Activated CD8-positive, alpha-beta T cell treated with anti-CD3 and anti-CD28 coated beads, Interleukin-2, amount 10 ng/mL, durations not matched to agents 7 days and 5 days (primary cell): Measurements from ENCODE around the gene CD68. TPM values are rescaled to one million over a fixed set of nuclear protein-coding genes. Genes with fewer than 3 reads are reported as not detected.

ENCODE experiments used
- ATAC-seq: fragments of 150-1000 bp; cut with Tn5 transposase; one replicate; pipeline ENCODE4 v1.10.0; 2021; ENCODE audit warnings: moderate library complexity
- CTCF ChIA-PET: fragments of 350-600 bp; sonication (Branson Sonifier 250); formaldehyde crosslinking; loops from one replicate; lab custom pipeline; 2021; ENCODE audit warnings: antibody characterized with exemption; lab: Charles Lee
- POLR2A ChIA-PET: fragments of 350-600 bp; sonication (Branson Sonifier 250); formaldehyde crosslinking; loops from one replicate; lab custom pipeline; 2021; ENCODE audit warnings: antibody characterized with exemption; lab: Charles Lee
- DNase-seq: peaks from one replicate; pipeline ENCODE4 v3.0.0-alpha.2; 2020
- H3K27ac Mint-ChIP-seq: one replicate; pipeline ENCODE4 v1.8.0; 2021; ENCODE audit warnings: mild to moderate bottlenecking, mixed read lengths
- H3K27me3 Mint-ChIP-seq: one replicate; pipeline ENCODE4 v1.8.0; 2021; ENCODE audit warnings: low read depth, mixed read lengths
- H3K36me3 Mint-ChIP-seq: one replicate; pipeline ENCODE4 v1.8.0; 2021; ENCODE audit warnings: low read depth, mixed read lengths
- H3K4me1 Mint-ChIP-seq: one replicate; pipeline ENCODE4 v1.8.0; 2021; ENCODE audit warnings: low read depth, mixed read lengths
- H3K4me3 Mint-ChIP-seq: one replicate; pipeline ENCODE4 v1.8.0; 2021; ENCODE audit warnings: mild to moderate bottlenecking, mixed read lengths
- H3K9me3 Mint-ChIP-seq: one replicate; pipeline ENCODE4 v1.8.0; 2022; ENCODE audit warnings: mixed read lengths; ENCODE audit not compliant: insufficient read depth
- total RNA-seq, 2 experiments: library from RNA; stranded (reverse); gene quantifications; one replicate each; pipeline ENCODE4 v1.2.3, GENCODE V29; 2021

Gene CD68
- total RNA-seq, 2 experiments from 2014 or later = 9.4 to 10.7 TPM

DNA sequence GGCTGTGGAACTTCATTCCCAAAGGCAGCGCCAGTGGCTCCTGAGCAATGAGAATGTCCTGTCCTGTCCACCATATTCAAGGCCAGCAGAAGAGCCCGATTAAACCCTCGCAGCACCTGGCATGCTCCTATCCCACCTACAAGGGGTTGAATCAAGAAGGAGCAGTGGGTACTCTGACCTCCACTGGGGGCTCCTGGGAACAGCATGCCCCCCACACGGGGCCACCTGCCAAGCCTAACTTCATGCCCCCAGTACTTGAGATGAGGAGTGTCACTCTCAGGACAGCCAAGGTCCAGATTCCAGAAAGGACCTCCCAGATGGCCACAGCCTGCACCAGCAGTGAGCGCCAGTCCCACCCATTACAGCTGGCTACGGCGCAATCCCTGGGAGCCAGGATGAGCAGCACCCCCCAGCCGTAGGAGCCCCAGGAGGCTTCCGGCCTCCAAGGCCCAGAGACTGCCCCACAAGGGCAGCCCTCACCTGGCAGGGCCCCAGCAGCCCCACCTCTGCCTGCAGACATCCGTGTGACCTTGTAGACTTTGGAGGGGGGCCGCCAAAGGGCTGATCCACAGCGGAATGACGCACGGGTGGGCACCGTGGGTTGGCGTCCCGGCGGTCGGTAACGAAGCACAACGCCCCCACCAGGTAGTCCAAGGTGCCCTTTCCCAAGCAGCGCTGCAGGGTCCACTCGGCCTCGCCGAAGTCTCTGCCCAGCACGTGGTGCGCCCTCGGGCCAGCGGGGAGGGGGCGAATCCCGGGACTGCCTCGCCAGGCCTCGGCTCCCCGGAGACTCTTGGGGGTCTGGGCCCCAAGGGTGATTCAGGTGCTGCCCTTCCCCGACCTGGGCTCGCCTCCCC, 3.2 kb downstream of the CD68 start:
- Mint-ChIP-seq H3K27ac (peak overlapping the region; percentile 100), H3K27me3 (no peaks in the 10 kb centered on the region), H3K9me3 (no peaks in the 10 kb centered on the region), H3K4me3 (peak overlapping the region; percentile 98), H3K36me3 (peaks cover 59% of the 10 kb centered on the region), H3K4me1 (peaks cover 77% of the 10 kb centered on the region)
- POLR2A ChIA-PET = interaction anchor here (0.8 to 6.8 kb wide), 10 partner anchors 10 to 344 kb away, joined by 3 to 105 read pairs (median 5); partner anchors contain the start of genes SAT2, SENP3, TP53 and WRAP53
- ATAC-seq (no peak), DNase-seq (no peak)
- CTCF ChIA-PET = interaction anchor here (0.7 to 5.3 kb wide), 7 partner anchors 11 to 227 kb away, joined by 3 to 45 read pairs (median 3); partner anchors contain the start of genes FXR2, TNFSF13, TP53 and WRAP53

DNA sequence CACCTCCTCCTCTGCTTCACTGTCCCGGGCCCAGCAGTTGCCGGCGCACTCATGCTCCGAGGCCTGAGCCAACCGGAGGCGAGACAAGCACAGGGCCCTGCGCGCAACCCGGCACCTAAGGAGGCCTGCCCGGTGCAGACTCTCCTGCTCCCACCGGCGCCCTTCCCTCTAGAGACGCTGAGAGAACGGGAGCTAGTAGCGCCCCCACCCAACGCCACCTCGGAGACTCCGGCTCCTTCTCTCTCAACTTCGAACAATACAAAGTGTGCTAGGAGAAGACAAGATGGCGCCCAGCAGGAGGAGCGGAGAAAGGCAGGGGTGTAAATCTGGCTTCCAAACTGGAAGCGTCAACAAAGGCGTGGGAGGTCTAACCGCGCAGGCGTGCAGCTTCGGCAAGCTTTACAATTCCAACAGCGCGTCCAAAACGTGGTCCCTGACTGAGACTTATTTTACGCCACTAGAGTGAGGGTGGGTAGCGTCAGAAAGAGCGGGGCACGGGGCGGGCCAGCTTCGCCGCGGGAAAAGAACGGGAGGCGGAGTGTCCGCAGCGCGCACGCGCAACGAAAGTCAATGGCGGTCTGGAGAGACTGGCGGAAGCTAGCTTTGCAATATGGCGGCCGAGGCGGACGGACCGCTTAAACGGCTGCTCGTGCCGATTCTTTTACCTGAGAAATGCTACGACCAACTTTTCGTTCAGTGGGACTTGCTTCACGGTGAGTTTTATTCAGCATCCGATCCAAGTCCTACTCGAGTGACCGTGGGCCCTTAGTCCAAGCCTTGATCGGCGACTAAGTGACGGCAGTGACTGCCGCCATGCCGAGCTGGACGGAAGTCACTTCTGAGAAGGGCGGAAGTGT, 4.0 kb downstream of the CD68 start, which contains the start of gene MPDU1:
Gene MPDU1 (plus strand): TSS at position 600 of the 857 bp plus-strand sequence. CDS start 11 bp downstream, at position 611.
- ChIA-PET CTCF (interaction anchor here (0.6 to 5.3 kb wide), 13 partner anchors 9 to 228 kb away, joined by 3 to 45 read pairs (median 4); partner anchors contain the start of genes FXR2, SENP3, TMEM102 and TNFSF13), POLR2A (interaction anchor here (0.6 to 6.8 kb wide), 25 partner anchors 11 to 994 kb away, joined by 3 to 105 read pairs (median 4); partner anchors contain the start of genes POLR2A, RANGRF, SAT2 and SENP3)
- Mint-ChIP-seq H3K27ac (peak within 1 kb of the TSS; percentile 100), H3K9me3 (no peaks in the 10 kb centered on the region), H3K27me3 (no peaks in the 10 kb centered on the region), H3K4me3 (peak within 1 kb of the TSS; percentile 98), H3K36me3 (peaks cover 58% of the 10 kb centered on the region), H3K4me1 (peaks cover 69% of the 10 kb centered on the region)
- DNase-seq (peak; percentile 97), ATAC-seq (peak; percentile 82)

DNA sequence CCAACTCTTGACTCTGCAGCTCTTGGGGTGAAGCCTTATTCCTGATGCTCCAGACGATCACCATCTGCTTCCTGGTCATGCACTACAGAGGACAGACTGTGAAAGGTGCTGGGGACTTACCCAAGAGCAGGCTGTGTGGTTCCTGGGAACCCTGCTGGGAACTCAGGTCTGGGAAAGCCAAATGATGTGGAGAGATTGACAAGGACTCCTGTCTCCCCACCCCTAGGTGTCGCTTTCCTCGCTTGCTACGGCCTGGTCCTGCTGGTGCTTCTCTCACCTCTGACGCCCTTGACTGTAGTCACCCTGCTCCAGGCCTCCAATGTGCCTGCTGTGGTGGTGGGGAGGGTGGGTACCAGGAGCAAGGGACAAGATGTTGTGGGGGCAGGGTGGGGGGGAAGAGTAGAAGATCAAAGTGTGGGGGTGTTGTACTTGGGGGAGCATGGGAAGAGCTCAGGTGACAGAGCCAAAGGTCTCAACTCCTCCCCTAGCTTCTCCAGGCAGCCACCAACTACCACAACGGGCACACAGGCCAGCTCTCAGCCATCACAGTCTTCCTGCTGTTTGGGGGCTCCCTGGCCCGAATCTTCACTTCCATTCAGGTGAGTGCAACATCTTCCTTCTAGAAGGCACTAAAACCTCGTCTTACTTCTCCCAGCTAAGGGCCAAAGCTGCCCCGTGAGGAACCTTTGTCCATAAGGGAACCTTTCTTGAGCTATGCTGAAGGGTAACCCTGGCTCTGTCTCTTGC, 7.4 kb downstream of the CD68 start:
- peaks cover 37% of the 10 kb centered on the region for H3K4me1 Mint-ChIP-seq
- no peaks in the 10 kb centered on the region for H3K9me3 Mint-ChIP-seq
- no peaks in the 10 kb centered on the region for H3K27me3 Mint-ChIP-seq
- CTCF ChIA-PET = interaction anchor here (1.0 to 5.3 kb wide), 7 partner anchors 8 to 232 kb away, joined by 3 to 45 read pairs (median 4); partner anchors contain the start of genes SENP3, TMEM95, TP53 and WRAP53
- DNase-seq = no peak
- H3K36me3 Mint-ChIP-seq = peaks cover 43% of the 10 kb centered on the region
- H3K4me3 Mint-ChIP-seq = no peak overlapping the region
- ATAC-seq = no peak
- no peak overlapping the region for H3K27ac Mint-ChIP-seq
- POLR2A ChIA-PET = interaction anchor here (0.6 to 4.1 kb wide), 3 partner anchors 41 to 503 kb away, joined by 3 to 82 read pairs (median 3); partner anchors contain the start of genes SAT2, TP53 and WRAP53

DNA sequence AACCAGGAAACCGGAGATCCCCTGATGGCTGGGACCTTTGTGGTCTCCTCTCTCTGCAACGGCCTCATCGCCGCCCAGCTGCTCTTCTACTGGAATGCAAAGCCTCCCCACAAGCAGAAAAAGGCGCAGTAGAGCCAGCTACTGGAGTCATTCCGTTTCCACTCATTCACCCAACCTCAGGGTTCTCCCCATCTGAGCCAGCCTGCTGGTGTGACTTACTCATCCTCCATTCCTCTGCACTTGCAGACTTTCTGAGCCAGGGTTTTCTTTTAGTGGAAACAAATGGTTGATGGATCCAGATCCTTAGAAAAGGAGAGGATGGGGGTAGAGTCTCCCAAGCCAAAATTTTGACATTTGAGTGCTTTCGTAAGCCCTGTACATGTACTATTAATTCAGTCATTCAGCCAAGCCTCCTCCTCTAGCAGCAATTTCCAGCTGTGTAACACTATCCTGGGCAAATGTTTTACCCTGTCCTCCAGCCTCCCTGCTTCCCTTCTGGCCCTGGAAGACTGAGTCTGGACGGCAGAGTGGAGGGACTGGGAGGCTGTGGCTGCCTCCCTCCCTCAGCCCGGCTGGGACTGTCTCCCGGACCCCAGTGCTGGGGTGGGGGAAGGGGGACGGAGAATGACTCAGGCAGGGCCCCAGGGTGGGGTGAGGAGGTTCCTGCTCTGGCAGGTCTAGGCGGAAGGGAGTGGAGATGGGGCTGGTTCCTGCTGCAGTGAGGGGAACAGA, 8.1 kb downstream of the CD68 start:
- H3K4me3 Mint-ChIP-seq = no peak overlapping the region

DNA sequence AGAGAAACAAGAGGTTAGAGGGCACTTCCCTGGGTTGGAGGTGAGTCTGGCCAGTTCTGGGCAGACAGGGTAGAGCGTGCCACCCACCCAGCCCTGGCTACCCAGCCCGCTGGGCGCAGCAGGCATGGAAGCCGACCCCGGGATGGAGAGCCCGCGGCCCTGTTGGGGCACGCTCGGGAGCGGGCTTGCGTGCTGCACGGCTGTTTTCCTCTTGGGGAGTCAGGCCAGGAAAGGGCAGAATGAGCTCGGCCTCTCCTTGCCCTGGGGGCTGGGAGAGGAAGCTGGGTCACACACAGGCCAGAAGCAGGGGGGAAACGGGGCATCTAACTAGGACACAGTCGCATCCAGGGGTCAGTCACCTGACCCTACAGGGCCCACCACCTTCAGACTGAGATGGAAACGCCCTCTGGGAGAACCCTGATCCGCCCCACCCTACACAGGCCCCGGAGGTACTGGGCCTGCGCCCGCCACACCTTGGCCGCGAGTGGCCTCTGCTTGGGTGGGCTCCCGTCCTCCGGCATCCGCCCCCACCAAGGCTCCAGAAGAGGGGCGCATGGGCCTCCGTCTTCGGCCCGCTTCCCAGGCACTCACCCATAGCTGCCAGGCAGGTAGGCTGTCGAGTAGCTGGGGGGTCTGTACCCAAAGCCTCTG, 9.2 kb downstream of the CD68 start:
- Mint-ChIP-seq H3K4me1 (peaks cover 21% of the 10 kb centered on the region), H3K27ac (no peak overlapping the region), H3K36me3 (peaks cover 51% of the 10 kb centered on the region), H3K9me3 (no peaks in the 10 kb centered on the region), H3K4me3 (no peak overlapping the region), H3K27me3 (no peaks in the 10 kb centered on the region)
- POLR2A ChIA-PET = interaction anchor here (0.7 to 2.0 kb wide), 5 partner anchors 9 to 75 kb away, joined by 3 to 9 read pairs (median 4); partner anchors contain the start of gene CD68
- DNase-seq (no peak), ATAC-seq (no peak)
- CTCF ChIA-PET = interaction anchor here (0.7 to 3.3 kb wide), 21 partner anchors 9 to 330 kb away, joined by 3 to 22 read pairs (median 6); partner anchors contain the start of genes CD68, FXR2, TMEM102 and TMEM95

More for the DNA sequence above, 8.1 kb downstream of the CD68 start:
- ChIA-PET CTCF (interaction anchor here (1.0 to 5.3 kb wide), 6 partner anchors 12 to 232 kb away, joined by 3 to 45 read pairs (median 4); partner anchors contain the start of genes TMEM95, TP53 and WRAP53), POLR2A (interaction anchor here (0.6 to 1.1 kb wide), 2 partner anchors 40 to 503 kb away, joined by 3 read pairs; partner anchors contain the start of gene SAT2)
- H3K27ac Mint-ChIP-seq = peak overlapping the region; percentile 9
- DNase-seq = no peak
- H3K27me3 Mint-ChIP-seq = no peaks in the 10 kb centered on the region
- no peaks in the 10 kb centered on the region for H3K9me3 Mint-ChIP-seq
- ATAC-seq = no peak
- peaks cover 44% of the 10 kb centered on the region for H3K36me3 Mint-ChIP-seq
- H3K4me1 Mint-ChIP-seq = peaks cover 30% of the 10 kb centered on the region

DNA sequence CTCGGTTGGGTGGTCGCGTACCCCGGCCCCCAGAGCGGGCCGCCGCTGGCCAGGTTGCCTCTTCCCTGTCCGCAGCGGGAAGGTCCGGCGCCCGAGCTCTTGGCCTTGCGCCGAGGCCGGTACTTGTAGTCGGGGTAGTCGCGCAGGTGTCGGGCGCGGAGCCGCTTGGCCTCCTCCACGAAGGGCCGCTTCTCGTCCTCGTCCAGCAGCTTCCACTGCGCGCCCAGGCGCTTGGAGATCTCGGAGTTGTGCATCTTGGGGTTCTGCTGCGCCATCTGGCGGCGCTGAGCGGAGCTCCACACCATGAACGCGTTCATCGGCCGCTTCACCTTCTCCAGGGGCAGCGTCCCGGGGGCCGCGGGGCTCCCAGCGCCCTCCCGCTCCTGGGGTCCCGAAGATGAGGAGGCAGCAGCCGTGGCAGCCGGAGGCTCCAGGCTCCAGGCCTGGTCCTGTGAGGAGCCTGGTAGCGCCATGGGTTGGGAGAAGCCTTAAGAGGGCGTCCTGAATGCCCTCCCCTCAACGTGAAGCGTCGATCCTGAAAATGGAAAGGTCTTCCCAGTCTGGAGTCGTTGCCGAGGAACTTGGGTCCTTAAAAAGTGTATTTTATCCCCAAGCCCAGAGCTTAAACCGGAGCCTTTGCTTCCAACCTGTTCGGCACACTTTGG, 9.9 kb downstream of the CD68 start:
- H3K4me1 Mint-ChIP-seq = peaks cover 20% of the 10 kb centered on the region
- no peak overlapping the region for H3K4me3 Mint-ChIP-seq
- DNase-seq (peak; percentile 74), ATAC-seq (peak; percentile 75)
- peaks cover 56% of the 10 kb centered on the region for H3K36me3 Mint-ChIP-seq
- ChIA-PET CTCF (interaction anchor here (0.6 to 3.3 kb wide), 26 partner anchors 9 to 544 kb away, joined by 3 to 22 read pairs (median 6); partner anchors contain the start of genes CD68, FXR2, TMEM102 and TMEM95), POLR2A (interaction anchor here (0.7 to 2.0 kb wide), 6 partner anchors 9 to 76 kb away, joined by 3 to 9 read pairs (median 4); partner anchors contain the start of gene CD68)
- H3K9me3 Mint-ChIP-seq = no peaks in the 10 kb centered on the region
- H3K27me3 Mint-ChIP-seq = no peaks in the 10 kb centered on the region
- no peak overlapping the region for H3K27ac Mint-ChIP-seq

DNA sequence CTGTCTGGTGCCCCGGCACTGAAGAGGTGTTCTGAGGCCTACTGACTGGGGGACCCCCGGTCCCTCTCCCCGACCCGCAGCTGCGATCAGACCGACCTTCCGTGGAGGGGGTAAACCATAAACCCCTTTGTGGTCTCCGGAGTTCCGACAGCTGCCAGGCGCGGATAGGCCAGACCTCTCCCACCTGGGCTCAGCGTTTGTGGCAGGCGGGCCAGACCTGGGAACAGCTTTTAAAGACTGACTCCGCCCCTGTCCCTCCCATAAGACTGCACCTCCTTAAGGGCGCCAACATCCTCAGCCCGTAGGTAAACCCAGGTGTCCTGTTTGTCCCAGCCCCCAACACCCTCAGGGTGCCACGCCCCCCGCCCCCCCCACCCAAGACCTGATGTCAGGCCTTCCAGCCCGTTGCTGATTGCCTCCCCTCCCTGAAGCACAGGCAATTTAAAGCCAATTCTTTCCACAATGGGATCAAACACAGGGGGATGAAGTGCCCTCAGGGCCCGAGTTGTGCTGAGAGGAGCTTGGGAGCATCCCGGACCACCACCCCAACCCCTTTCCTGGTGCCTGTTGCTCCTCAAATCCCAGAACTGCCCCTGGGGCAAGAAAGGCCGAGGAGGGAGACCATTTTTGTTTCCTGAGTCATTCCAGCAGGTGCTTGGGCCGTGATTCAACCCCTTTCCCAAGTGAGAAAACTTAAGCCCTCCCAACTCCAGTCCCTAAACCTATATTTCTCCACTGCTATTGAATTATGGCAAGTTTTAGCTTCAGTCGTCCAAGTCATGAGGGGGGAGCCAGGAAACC, 10.7 kb downstream of the CD68 start, which contains the start of gene SOX15:
Gene SOX15 (minus strand): TSS at position 204 of the 801 bp plus-strand sequence. CDS start 418 bp downstream, outside the sequence.
- no peaks in the 10 kb centered on the region for H3K9me3 Mint-ChIP-seq
- ATAC-seq (no peak), DNase-seq (no peak)
- no peaks in the 10 kb centered on the region for H3K27me3 Mint-ChIP-seq
- peaks cover 14% of the 10 kb centered on the region for H3K4me1 Mint-ChIP-seq
- CTCF ChIA-PET = interaction anchor here (0.6 to 3.3 kb wide), 24 partner anchors 10 to 544 kb away, joined by 3 to 22 read pairs (median 6); partner anchors contain the start of genes CD68, FXR2, TMEM102 and TMEM95
- H3K4me3 Mint-ChIP-seq = no peak within 1 kb of the TSS
- peak within 1 kb of the TSS; percentile 69 for H3K27ac Mint-ChIP-seq
- H3K36me3 Mint-ChIP-seq = peaks cover 55% of the 10 kb centered on the region
- POLR2A ChIA-PET = interaction anchor here (1.0 to 2.0 kb wide), 4 partner anchors 10 to 29 kb away, joined by 3 to 9 read pairs (median 6); partner anchors contain the start of gene CD68

DNA sequence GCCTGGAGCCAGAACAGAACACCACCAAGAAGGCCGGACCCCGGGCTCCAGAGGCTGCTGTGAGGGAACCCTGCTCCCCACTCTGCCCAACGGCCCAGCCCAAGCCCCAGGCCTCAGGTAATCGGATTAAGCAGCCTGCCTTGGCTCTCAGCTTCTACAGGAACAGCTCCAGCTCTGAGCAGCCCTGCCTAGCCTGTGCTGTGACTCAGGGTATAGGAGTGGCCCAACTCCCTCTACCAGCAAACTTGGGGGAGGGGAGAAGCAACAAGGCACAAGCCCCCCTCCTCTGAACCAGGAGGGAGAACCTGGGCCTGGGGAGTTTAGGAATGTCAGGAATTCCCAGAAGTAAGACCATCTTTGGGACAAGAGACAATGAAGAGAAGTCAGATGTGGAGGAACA, 11.3 kb downstream of the CD68 start:
- CTCF ChIA-PET = interaction anchor here (1.4 to 3.3 kb wide), 4 partner anchors 24 to 545 kb away, joined by 3 to 21 read pairs (median 6); partner anchors contain the start of genes FXR2, TMEM95, TP53 and WRAP53
- DNase-seq = no peak
- H3K4me1 Mint-ChIP-seq = peaks cover 10% of the 10 kb centered on the region
- POLR2A ChIA-PET = interaction anchor here (0.5 to 2.0 kb wide), 2 partner anchors 11 to 25 kb away, joined by 3 to 8 read pairs; partner anchors contain the start of gene CD68
- H3K27me3 Mint-ChIP-seq = no peaks in the 10 kb centered on the region
- peak overlapping the region; percentile 69 for H3K27ac Mint-ChIP-seq
- no peak overlapping the region for H3K4me3 Mint-ChIP-seq
- ATAC-seq = no peak
- H3K9me3 Mint-ChIP-seq = no peaks in the 10 kb centered on the region
- H3K36me3 Mint-ChIP-seq = peaks cover 59% of the 10 kb centered on the region
